ENCODE data around the gene CCDC88B. TPM values are rescaled to one million over a fixed set of nuclear protein-coding genes. Genes with fewer than 3 reads are reported as not detected.
A peak's percentile ranks its signal among the peaks of the same experiment; 100 is the strongest.

The CCDC88B gene
- polyA plus RNA-seq, 4 donors = 2.7 to 5.2 (median 3.6) TPM

- no peak for DNase-seq (ENCODE audit: low read depth in 4 of 4, low spot score in 3 of 4)
Observed at GRCh38 chr11:64379817-64380709, 40.1 kb downstream of the CCDC88B start.

GRCh38 chr11:64381350-64381749 lies 41.3 kb downstream of the CCDC88B start:
- DNase-seq (ENCODE audit: low read depth in 4 of 4, low spot score in 3 of 4) = no peak

GRCh38 chr11:64382047-64382446 lies 42.0 kb downstream of the CCDC88B start:
- no peak for DNase-seq (ENCODE audit: low read depth in 4 of 4, low spot score in 3 of 4)

- no peak for DNase-seq (ENCODE audit: low read depth in 4 of 4, low spot score in 3 of 4)
Observed at GRCh38 chr11:64382586-64382985, 42.6 kb downstream of the CCDC88B start.

GRCh38 chr11:64383580-64383979 lies 43.6 kb downstream of the CCDC88B start:
- no peak for DNase-seq (ENCODE audit: low read depth in 4 of 4, low spot score in 3 of 4)

GRCh38 chr11:64384028-64384737 lies 44.2 kb downstream of the CCDC88B start:
- DNase-seq (ENCODE audit: low read depth in 4 of 4, low spot score in 3 of 4) = no peak

- no peak for DNase-seq (ENCODE audit: low read depth in 4 of 4, low spot score in 3 of 4)
Observed at GRCh38 chr11:64384981-64385944, 45.3 kb downstream of the CCDC88B start.

GRCh38 chr11:64385945-64386704 lies 46.1 kb downstream of the CCDC88B start:
- DNase-seq (ENCODE audit: low read depth in 4 of 4, low spot score in 3 of 4) = no peak

- no peak for DNase-seq (ENCODE audit: low read depth in 4 of 4, low spot score in 3 of 4)
Observed at GRCh38 chr11:64387916-64388315, 47.9 kb downstream of the CCDC88B start.

GRCh38 chr11:64388894-64389293 lies 48.9 kb downstream of the CCDC88B start:
- no peak for DNase-seq (ENCODE audit: low read depth in 4 of 4, low spot score in 3 of 4)

GRCh38 chr11:64389851-64390250 lies 49.8 kb downstream of the CCDC88B start:
- no peak for DNase-seq (ENCODE audit: low read depth in 4 of 4, low spot score in 3 of 4)

- DNase-seq (ENCODE audit: low read depth in 4 of 4, low spot score in 3 of 4) = no peak
Observed at GRCh38 chr11:64390558-64390957, 50.6 kb downstream of the CCDC88B start.

GRCh38 chr11:64391839-64392238 lies 51.8 kb downstream of the CCDC88B start:
- DNase-seq (ENCODE audit: low read depth in 4 of 4, low spot score in 3 of 4) = no peak

GRCh38 chr11:64395545-64396078 lies 55.6 kb downstream of the CCDC88B start:
- no peak for DNase-seq (ENCODE audit: low read depth in 4 of 4, low spot score in 3 of 4)

- DNase-seq (ENCODE audit: low read depth in 4 of 4, low spot score in 3 of 4) = peak in 1 of 4 donors; percentile 20
Observed at GRCh38 chr11:64396079-64396591, 56.1 kb downstream of the CCDC88B start.

GRCh38 chr11:64400102-64400501 lies 60.1 kb downstream of the CCDC88B start:
- no peak for DNase-seq (ENCODE audit: low read depth in 4 of 4, low spot score in 3 of 4)

- no peak for DNase-seq (ENCODE audit: low read depth in 4 of 4, low spot score in 3 of 4)
Observed at GRCh38 chr11:64400667-64401066, 60.7 kb downstream of the CCDC88B start.

GRCh38 chr11:64401775-64402174 lies 61.8 kb downstream of the CCDC88B start:
- DNase-seq (ENCODE audit: low read depth in 4 of 4, low spot score in 3 of 4) = no peak

GRCh38 chr11:64403106-64403505 lies 63.1 kb downstream of the CCDC88B start:
- DNase-seq (ENCODE audit: low read depth in 4 of 4, low spot score in 3 of 4) = no peak
